Natural killer cell (primary cell): ENCODE data around the gene TPRN. TPM values are rescaled to one million over a fixed set of nuclear protein-coding genes. Genes with fewer than 3 reads are reported as not detected.

Experiments
- ATAC-seq, 3 donors: fragments of 150-1000 bp in 2 of 3; fragments of 200-7000 bp in 1 of 3; cut with Tn5 transposase; 1 replicate in 1 of 3; 2 replicates in 2 of 3; pipeline ENCODE4 v1.10.0; 2021; ENCODE audit warnings: mild to moderate bottlenecking in 2 of 3, moderate library complexity in 2 of 3
- DNase-seq, 2 donors: peaks; one replicate each; pipeline versions ENCODE4 v3.0.0 to v3.0.0-alpha.2; 2013 to 2021; ENCODE audit warnings: mixed read lengths in 1 of 2
- H3K27ac ChIP-seq: one replicate; pipeline ENCODE4 v1.5.1; 2013; ENCODE audit warnings: mild to moderate bottlenecking, low read length
- H3K27me3 ChIP-seq: one replicate; pipeline ENCODE4 v1.6.1; 2013; ENCODE audit warnings: low read length; ENCODE audit not compliant: control insufficient read depth, insufficient read depth
- H3K36me3 ChIP-seq: one replicate; pipeline ENCODE4 v1.6.1; 2013; ENCODE audit warnings: low read length; ENCODE audit not compliant: control insufficient read depth, insufficient read depth
- H3K4me1 ChIP-seq: one replicate; pipeline ENCODE4 v1.6.1; 2013; ENCODE audit warnings: low read length; ENCODE audit not compliant: control insufficient read depth, insufficient read depth
- H3K4me3 ChIP-seq: one replicate; pipeline ENCODE4 v1.5.1; 2013; ENCODE audit warnings: low read length
- H3K9me3 ChIP-seq: one replicate; pipeline ENCODE4 v1.6.1; 2013; ENCODE audit warnings: low read length; ENCODE audit not compliant: control insufficient read depth, insufficient read depth
- H3K27ac Mint-ChIP-seq, 2 donors: one replicate each; pipeline ENCODE4 v1.8.0; 2022; ENCODE audit warnings: mild to moderate bottlenecking in 2 of 2, mixed read lengths in 2 of 2, moderate library complexity in 1 of 2
- H3K27me3 Mint-ChIP-seq, 2 donors: one replicate each; pipeline ENCODE4 v1.8.0; 2022; ENCODE audit warnings: low read depth in 2 of 2, mixed read lengths in 2 of 2
- H3K36me3 Mint-ChIP-seq: one replicate; pipeline ENCODE4 v1.8.0; 2022; ENCODE audit warnings: mixed read lengths
- H3K4me1 Mint-ChIP-seq, 2 donors: one replicate each; pipeline ENCODE4 v1.8.0; 2022; ENCODE audit warnings: mixed read lengths in 2 of 2
- H3K4me3 Mint-ChIP-seq: one replicate; pipeline ENCODE4 v1.8.0; 2022; ENCODE audit warnings: mild to moderate bottlenecking, moderate library complexity, mixed read lengths
- H3K9me3 Mint-ChIP-seq, 2 donors: one replicate each; pipeline ENCODE4 v1.8.0; 2022; ENCODE audit warnings: mixed read lengths in 2 of 2
- WGBS: methylation state at CpG from one replicate; pipeline ENCODE4 v1.1.7; 2013; ENCODE audit warnings: missing lambda C conversion rate; ENCODE audit not compliant: insufficient coverage; 5-methylcytosine and 5-hydroxymethylcytosine counted together
- intact Hi-C: fragments of 100-400 bp; cut with micrococcal nuclease; formaldehyde crosslinking; loops from one replicate; pipeline ENCODE4 v1.14.2; 2022
- total RNA-seq, 4 donors: library from RNA; stranded (reverse); fragments of 120-200 nt in 1 of 4; gene quantifications; one replicate each; pipeline versions ENCODE4 v1.2.3 to v1.2.4, GENCODE V29; 2013 to 2022
- TF ChIP-seq, protein P1 (sequence below): fragments of 200-600 bp; IDR thresholded peaks from one replicate; pipeline ENCODE4 v1.8.0; 2022; ENCODE audit warnings: antibody characterized with exemption

Gene TPRN
- total RNA-seq, 3 donors from 2014 or later (not counting 1 experiment from before 2014, with no cell fraction given), result 8.2 to 10.6 (median 8.4) TPM

DNA sequence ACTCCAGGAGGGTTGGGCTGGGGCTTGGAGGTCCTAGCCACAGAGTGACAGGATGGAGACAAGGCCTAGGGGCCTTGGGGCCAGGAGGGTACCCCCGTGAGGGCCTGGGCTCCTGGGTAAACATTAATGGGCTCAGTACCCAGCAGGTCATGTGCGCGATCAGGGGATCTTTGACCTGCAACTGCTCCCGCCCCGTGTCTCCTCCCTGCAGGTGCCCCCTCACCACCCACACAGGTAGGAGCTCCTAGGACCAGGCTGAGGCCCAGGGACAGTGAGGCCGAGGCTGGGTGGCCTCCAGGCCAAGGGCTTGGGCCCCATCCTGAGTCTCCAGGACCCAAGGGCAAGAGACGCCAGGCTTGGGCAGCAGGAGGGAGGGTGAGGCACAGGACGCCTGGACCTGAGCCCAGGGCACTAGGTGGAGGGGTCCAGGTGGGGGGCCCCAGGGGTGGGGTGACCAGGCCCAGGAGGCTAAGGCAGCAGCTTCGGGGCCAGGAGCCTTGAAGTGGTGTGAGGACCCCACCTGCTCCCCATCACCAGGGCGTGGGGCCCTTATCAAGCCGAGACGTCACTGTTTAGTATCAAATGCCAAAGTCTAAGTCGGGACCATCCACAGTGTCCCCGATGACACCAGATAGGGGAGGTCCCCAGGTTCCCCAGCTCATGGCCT is 30.3 kb upstream of the TPRN start, which contains the start of gene SLC34A3:
Gene SLC34A3 (plus strand): TSS at position 197 of the 667 bp plus-strand sequence. CDS start 802 bp downstream, outside the sequence.
- 84% methylated on average over 14 of the region's 14 CpGs for WGBS
- no peak for ATAC-seq
- H3K27ac Mint-ChIP-seq, result no peak within 1 kb of the TSS
- no peaks in the 10 kb centered on the region for H3K9me3 Mint-ChIP-seq
- Histone ChIP-seq H3K4me1 (peaks cover 21% of the 10 kb centered on the region), H3K36me3 (no peaks in the 10 kb centered on the region), H3K27me3 (peaks cover 9% of the 10 kb centered on the region), H3K4me3 (no peak within 1 kb of the TSS), H3K27ac (no peak within 1 kb of the TSS), H3K9me3 (no peaks in the 10 kb centered on the region)
- H3K27me3 Mint-ChIP-seq, result peaks cover 0 to 9% of the 10 kb centered on the region in 2 donors
- DNase-seq, result no peak
- H3K4me1 Mint-ChIP-seq, result peaks cover 5 to 13% of the 10 kb centered on the region in 2 donors
- H3K4me3 Mint-ChIP-seq, result no peak within 1 kb of the TSS
- H3K36me3 Mint-ChIP-seq, result no peaks in the 10 kb centered on the region
- TF ChIP-seq, protein P1, sequence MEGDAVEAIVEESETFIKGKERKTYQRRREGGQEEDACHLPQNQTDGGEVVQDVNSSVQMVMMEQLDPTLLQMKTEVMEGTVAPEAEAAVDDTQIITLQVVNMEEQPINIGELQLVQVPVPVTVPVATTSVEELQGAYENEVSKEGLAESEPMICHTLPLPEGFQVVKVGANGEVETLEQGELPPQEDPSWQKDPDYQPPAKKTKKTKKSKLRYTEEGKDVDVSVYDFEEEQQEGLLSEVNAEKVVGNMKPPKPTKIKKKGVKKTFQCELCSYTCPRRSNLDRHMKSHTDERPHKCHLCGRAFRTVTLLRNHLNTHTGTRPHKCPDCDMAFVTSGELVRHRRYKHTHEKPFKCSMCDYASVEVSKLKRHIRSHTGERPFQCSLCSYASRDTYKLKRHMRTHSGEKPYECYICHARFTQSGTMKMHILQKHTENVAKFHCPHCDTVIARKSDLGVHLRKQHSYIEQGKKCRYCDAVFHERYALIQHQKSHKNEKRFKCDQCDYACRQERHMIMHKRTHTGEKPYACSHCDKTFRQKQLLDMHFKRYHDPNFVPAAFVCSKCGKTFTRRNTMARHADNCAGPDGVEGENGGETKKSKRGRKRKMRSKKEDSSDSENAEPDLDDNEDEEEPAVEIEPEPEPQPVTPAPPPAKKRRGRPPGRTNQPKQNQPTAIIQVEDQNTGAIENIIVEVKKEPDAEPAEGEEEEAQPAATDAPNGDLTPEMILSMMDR, result no peak
- intact Hi-C loops, result no loop called here

DNA sequence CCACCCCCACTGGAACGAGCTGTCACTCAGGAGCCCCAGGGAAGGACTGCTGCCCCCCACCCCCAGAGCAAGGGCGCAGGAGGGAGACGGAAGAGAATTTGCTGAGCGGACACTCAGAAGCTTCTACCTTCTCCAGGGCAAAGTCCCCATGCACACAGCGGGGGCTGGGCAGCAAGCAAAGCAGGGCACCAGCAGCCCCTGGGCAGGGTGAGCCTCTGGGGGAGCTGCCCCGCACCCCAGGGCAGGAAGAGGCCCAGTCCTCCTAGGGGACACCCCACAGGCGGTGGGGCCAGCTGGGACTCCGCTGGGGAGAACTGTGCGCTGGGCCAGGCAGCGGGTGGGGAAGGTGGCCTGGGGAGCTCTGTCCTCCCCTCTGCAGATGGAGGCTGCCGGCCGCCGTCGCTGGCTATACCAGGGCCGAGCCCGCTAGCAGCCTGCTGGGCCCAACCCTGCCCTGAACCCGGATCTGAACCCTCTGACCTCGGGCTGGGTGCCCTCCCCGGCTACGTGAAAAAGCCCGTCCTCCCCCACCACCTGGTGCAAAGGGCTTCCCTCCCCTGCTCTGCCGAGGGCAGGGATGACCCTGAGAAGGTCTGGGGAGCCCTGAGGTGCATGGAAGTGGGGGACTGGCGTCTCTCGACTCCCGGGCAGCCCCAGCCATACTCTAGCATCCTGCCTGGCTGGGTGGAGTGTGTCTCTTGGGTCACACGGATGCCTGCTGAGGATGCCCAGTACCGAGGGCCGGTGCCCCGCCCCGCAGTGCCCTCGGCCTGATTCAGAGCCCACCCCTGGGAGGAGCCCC is 29.6 kb upstream of the TPRN start:
- intact Hi-C loops, result loop anchor here (5.0 kb wide), 2 partner anchors 113 to 183 kb away; partner anchors contain the start of gene NPDC1
- TF ChIP-seq, protein P1, result no peak
- Histone ChIP-seq H3K4me1 (peaks cover 15% of the 10 kb centered on the region), H3K4me3 (no peak overlapping the region), H3K27ac (no peak overlapping the region), H3K27me3 (peaks cover 9% of the 10 kb centered on the region), H3K9me3 (no peaks in the 10 kb centered on the region), H3K36me3 (no peaks in the 10 kb centered on the region)
- Mint-ChIP-seq H3K27ac (no peak overlapping the region), H3K4me1 (peaks cover 5 to 9% of the 10 kb centered on the region in 2 donors), H3K9me3 (no peaks in the 10 kb centered on the region), H3K27me3 (peaks cover 0 to 7% of the 10 kb centered on the region in 2 donors), H3K4me3 (no peak overlapping the region), H3K36me3 (no peaks in the 10 kb centered on the region)
- DNase-seq (no peak), ATAC-seq (no peak)
- WGBS, result 64% methylated on average over 31 of the region's 31 CpGs

DNA sequence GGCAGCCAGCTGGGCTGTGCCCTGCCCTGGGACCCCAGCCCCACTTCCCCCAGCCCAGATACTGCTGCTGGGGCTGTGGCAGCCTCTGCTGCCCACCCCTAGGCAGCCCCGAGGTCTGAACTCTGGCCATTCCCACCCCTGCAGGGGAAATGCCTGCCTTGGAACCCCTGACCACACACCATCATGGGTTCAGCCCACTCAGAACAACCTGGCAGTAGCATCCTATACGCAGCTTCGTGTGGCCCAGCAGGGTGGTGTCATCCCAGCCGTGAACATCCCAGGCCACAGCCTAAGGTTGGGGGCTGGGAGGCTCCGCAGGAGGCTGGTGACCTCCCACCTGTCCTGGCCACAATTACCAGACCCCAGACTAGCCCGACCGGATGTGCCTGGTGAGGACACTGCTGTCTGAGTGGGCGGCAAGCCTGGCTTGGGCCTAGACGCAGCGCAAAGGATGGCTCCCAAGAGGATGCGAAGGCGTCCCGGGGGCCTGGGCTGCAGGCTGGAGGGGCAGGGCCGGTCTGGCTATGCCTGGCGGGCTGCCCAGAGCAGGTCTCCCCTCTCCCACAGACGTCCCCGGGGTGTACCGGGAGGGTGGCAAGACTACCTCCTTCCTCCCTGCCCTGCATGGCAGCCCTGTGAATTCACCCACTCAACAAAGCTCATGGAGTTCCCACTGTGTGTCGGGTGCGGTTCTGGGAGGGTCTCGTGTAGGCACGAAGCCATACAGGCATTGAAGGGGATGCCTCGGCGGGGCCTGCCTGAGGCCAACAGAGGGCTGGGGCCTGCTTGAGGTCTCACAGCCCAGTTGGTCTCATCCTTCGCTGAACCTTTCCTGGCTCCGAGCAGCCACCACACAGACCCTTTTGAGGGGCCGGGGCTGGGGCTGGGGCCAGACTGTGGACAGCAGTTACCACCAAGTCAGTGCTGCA is 28.7 kb upstream of the TPRN start:
- H3K9me3 Mint-ChIP-seq, result no peaks in the 10 kb centered on the region
- WGBS, result 71% methylated on average over 27 of the region's 27 CpGs
- DNase-seq, result no peak
- Histone ChIP-seq H3K4me1 (peaks cover 16% of the 10 kb centered on the region), H3K9me3 (no peaks in the 10 kb centered on the region), H3K27me3 (peaks cover 9% of the 10 kb centered on the region), H3K27ac (no peak overlapping the region), H3K36me3 (no peaks in the 10 kb centered on the region), H3K4me3 (no peak overlapping the region)
- H3K36me3 Mint-ChIP-seq, result no peaks in the 10 kb centered on the region
- H3K27ac Mint-ChIP-seq, result no peak overlapping the region
- peaks cover 0 to 3% of the 10 kb centered on the region in 2 donors for H3K27me3 Mint-ChIP-seq
- TF ChIP-seq, protein P1, result no peak
- ATAC-seq, result no peak
- intact Hi-C loops, result loop anchor here (5.0 kb wide), 2 partner anchors 112 to 182 kb away; partner anchors contain the start of gene NPDC1
- H3K4me1 Mint-ChIP-seq, result peaks cover 5% of the 10 kb centered on the region in 2 donors
- no peak overlapping the region for H3K4me3 Mint-ChIP-seq
